K562 (cell line): ENCODE results near the gene MKNK2. TPM values are rescaled to one million over a fixed set of nuclear protein-coding genes. Genes with fewer than 3 reads are reported as not detected.

Experiments
- BMI1 ChIP-seq: fragments of 150-350 bp; IDR thresholded peaks from 2 replicates; pipeline ENCODE4 v1.6.1; 2014; ENCODE audit warnings: low read length
- DACH1 ChIP-seq: fragments of 450-650 bp; IDR thresholded peaks from 2 replicates; pipeline ENCODE4 v1.6.1; 2018; ENCODE audit not compliant: partially characterized antibody
- E2F5 ChIP-seq: sonication (generic); formaldehyde crosslinking; IDR thresholded peaks from 2 replicates; pipeline ENCODE4 v1.8.0; 2022; ENCODE audit warnings: mild to moderate bottlenecking, missing genetic modification reagents
- HDAC1 ChIP-seq, 2 experiments: fragments of 450-650 bp; IDR thresholded peaks; 2 replicates each; pipeline ENCODE4 v1.6.1; 2016 to 2017; ENCODE audit warnings: inconsistent platforms in 1 of 2, mild to moderate bottlenecking in 1 of 2, moderate library complexity in 1 of 2
- MTA1 ChIP-seq: fragments of 450-650 bp; IDR thresholded peaks from 2 replicates; pipeline ENCODE4 v1.6.1; 2017; ENCODE audit warnings: borderline replicate concordance
- NFE2 ChIP-seq: IDR thresholded peaks from 2 replicates; pipeline ENCODE4 v1.6.1; 2014; ENCODE audit warnings: antibody characterized with exemption, low read depth
- PRPF4 ChIP-seq: fragments of 200-400 bp; formaldehyde crosslinking; IDR thresholded peaks from one replicate; pipeline ENCODE4 v1.6.1; 2017; ENCODE audit warnings: low read length, low read depth, mild to moderate bottlenecking; ENCODE audit not compliant: insufficient read depth, poor library complexity, severe bottlenecking
- RAD21 ChIP-seq, 2 experiments: fragments of 250-450 bp in 1 of 2; fragments of 450-650 bp in 1 of 2; sonication (Bioruptor Pico) in 1 of 2; formaldehyde crosslinking in 1 of 2; IDR thresholded peaks in 1 of 2; conservative IDR thresholded peaks in 1 of 2; 2 replicates each; pipeline versions ENCODE4 v1.4.0 to v1.8.0; 2020 to 2022; ENCODE audit warnings: mild to moderate bottlenecking in 2 of 2, moderate library complexity in 1 of 2
- RBM17 ChIP-seq: fragments of 200-400 bp; formaldehyde crosslinking; IDR thresholded peaks from 2 replicates; pipeline ENCODE4 v1.6.1; 2017; ENCODE audit warnings: low read depth, mild to moderate bottlenecking, low read length, borderline replicate concordance
- SAFB2 ChIP-seq: fragments of 200-400 bp; formaldehyde crosslinking; IDR thresholded peaks from 2 replicates; pipeline ENCODE4 v1.6.1; 2018; ENCODE audit warnings: borderline replicate concordance, low read length, low read depth, moderate library complexity; ENCODE audit not compliant: severe bottlenecking
- SMARCE1 ChIP-seq: fragments of 450-650 bp; IDR thresholded peaks from 2 replicates; pipeline ENCODE4 v1.7.1; 2016; ENCODE audit warnings: mild to moderate bottlenecking
- SNRNP70 ChIP-seq: fragments of 200-400 bp; formaldehyde crosslinking; optimal IDR thresholded peaks from 2 replicates; pipeline ENCODE3; 2017; ENCODE audit warnings: low read depth, low read length
- SREBF2 ChIP-seq: sonication (generic); formaldehyde crosslinking; IDR thresholded peaks from 2 replicates; pipeline ENCODE4 v1.4.0; 2020; ENCODE audit warnings: mild to moderate bottlenecking, missing genetic modification reagents
- SRSF3 ChIP-seq: fragments of 200-400 bp; formaldehyde crosslinking; IDR thresholded peaks from 2 replicates; pipeline ENCODE4 v1.6.1; 2016; ENCODE audit warnings: mild to moderate bottlenecking, low read length, moderate library complexity; ENCODE audit not compliant: insufficient read depth
- SRSF7 ChIP-seq: fragments of 200-400 bp; formaldehyde crosslinking; optimal IDR thresholded peaks from 2 replicates; pipeline ENCODE3; 2017; ENCODE audit warnings: mild to moderate bottlenecking, low read depth, low read length
- STAG1 ChIP-seq: sonication (generic); formaldehyde crosslinking; IDR thresholded peaks from 2 replicates; pipeline ENCODE4 v1.5.0; 2020; ENCODE audit warnings: missing genetic modification reagents, borderline replicate concordance
- TBL1XR1 ChIP-seq, 2 experiments: IDR thresholded peaks; 2 replicates each; pipeline ENCODE4 v1.6.1; 2012; ENCODE audit warnings: improper control_type of control experiment in 2 of 2, low read length in 2 of 2, mild to moderate bottlenecking in 1 of 2
- TRIM28 ChIP-seq: fragments of 450-650 bp; IDR thresholded peaks from 2 replicates; pipeline ENCODE4 v1.6.1; 2017
- ZNF143 ChIP-seq: sonication (generic); formaldehyde crosslinking; IDR thresholded peaks from 2 replicates; pipeline ENCODE4 v1.9.0; 2022; ENCODE audit warnings: mild to moderate bottlenecking, missing genetic modification reagents
- ZNF165 ChIP-seq: fragments of 250-450 bp; sonication (Bioruptor Pico); IDR thresholded peaks from 2 replicates; pipeline ENCODE4 v1.4.0; 2020; ENCODE audit warnings: borderline replicate concordance
- ZNF778 ChIP-seq: fragments of 450-650 bp; formaldehyde crosslinking; IDR thresholded peaks from 2 replicates; pipeline ENCODE4 v1.4.0; 2020; ENCODE audit warnings: mild to moderate bottlenecking, moderate library complexity
- polyA plus RNA-seq, 8 experiments: library from polyadenylated mRNA; depleted of rRNA in 4 of 8; stranded (reverse) in 5 of 8; unstranded in 3 of 8; fragments of >200 nt; fragmentation: Nextera tagmentation in 2 of 8; fragmentation: Illumina TruSeq in 1 of 8; extraction: Ambion mirVana in 2 of 8; extraction: Trizol in 1 of 8; gene quantifications; 2 replicates each; pipeline versions ENCODE4 v1.2.1 to v1.2.3, GENCODE V29; 2011 to 2014; ENCODE audit warnings: inconsistent platforms in 1 of 8, missing spikeins in 1 of 8
- total RNA-seq, 7 experiments: library from RNA; depleted of rRNA in 6 of 7; stranded (reverse); fragments of >200 nt in 6 of 7; fragmentation: Illumina TruSeq in 2 of 7; extraction: Trizol in 2 of 7; gene quantifications; 2 replicates each; pipeline versions ENCODE4 v1.2.1 to v1.2.3, GENCODE V29; 2011 to 2021; ENCODE audit warnings: low replicate concordance in 1 of 7
- TF ChIP-seq, protein P1 (sequence below): fragments of 250-450 bp; sonication (Bioruptor Pico); IDR thresholded peaks from 2 replicates; pipeline ENCODE4 v1.4.0; 2020; ENCODE audit warnings: mild to moderate bottlenecking, moderate library complexity
- TF ChIP-seq, protein P2 (sequence below): fragments of 250-450 bp; sonication (Bioruptor Pico); IDR thresholded peaks from 2 replicates; pipeline ENCODE4 v1.4.0; 2020; ENCODE audit warnings: mild to moderate bottlenecking, moderate library complexity

Gene MKNK2
- total and polyA plus RNA-seq, 9 of the 15 experiments (the other 6 are each of a cell fraction or from before 2014, with no cell fraction given), result 5.1 to 191 (median 51.9) TPM

- TF ChIP-seq, protein P1, sequence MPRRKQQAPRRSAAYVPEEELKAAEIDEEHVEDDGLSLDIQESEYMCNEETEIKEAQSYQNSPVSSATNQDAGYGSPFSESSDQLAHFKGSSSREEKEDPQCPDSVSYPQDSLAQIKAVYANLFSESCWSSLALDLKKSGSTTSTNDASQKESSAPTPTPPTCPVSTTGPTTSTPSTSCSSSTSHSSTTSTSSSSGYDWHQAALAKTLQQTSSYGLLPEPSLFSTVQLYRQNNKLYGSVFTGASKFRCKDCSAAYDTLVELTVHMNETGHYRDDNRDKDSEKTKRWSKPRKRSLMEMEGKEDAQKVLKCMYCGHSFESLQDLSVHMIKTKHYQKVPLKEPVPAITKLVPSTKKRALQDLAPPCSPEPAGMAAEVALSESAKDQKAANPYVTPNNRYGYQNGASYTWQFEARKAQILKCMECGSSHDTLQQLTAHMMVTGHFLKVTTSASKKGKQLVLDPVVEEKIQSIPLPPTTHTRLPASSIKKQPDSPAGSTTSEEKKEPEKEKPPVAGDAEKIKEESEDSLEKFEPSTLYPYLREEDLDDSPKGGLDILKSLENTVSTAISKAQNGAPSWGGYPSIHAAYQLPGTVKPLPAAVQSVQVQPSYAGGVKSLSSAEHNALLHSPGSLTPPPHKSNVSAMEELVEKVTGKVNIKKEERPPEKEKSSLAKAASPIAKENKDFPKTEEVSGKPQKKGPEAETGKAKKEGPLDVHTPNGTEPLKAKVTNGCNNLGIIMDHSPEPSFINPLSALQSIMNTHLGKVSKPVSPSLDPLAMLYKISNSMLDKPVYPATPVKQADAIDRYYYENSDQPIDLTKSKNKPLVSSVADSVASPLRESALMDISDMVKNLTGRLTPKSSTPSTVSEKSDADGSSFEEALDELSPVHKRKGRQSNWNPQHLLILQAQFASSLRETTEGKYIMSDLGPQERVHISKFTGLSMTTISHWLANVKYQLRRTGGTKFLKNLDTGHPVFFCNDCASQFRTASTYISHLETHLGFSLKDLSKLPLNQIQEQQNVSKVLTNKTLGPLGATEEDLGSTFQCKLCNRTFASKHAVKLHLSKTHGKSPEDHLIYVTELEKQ (CRISPR knock-in tag), result no peak
- no peak for TF ChIP-seq ZNF165 (CRISPR knock-in tag)
- TF ChIP-seq HDAC1 (IDR thresholded peaks at IDR 0.05), result peak in 1 of 2 experiments; percentile 44; a peak in 2 of 4 replicates
- TF ChIP-seq TRIM28, result no peak
- no peak for TF ChIP-seq PRPF4
- TF ChIP-seq BMI1, result peak; percentile 86
- no peak for TF ChIP-seq SRSF7
- TF ChIP-seq ZNF778 (CRISPR knock-in tag), result no peak
- TF ChIP-seq RBM17, result no peak
- 0 out of 2 replicates have a peak, but pooled peaks have one; percentile 39 for TF ChIP-seq STAG1 (CRISPR knock-in tag)
- 0 out of 2 replicates have a peak, but pooled peaks have one; percentile 45 for TF ChIP-seq ZNF143 (CRISPR knock-in tag)
- TF ChIP-seq E2F5 (CRISPR knock-in tag), result no peak
- TF ChIP-seq, protein P2, sequence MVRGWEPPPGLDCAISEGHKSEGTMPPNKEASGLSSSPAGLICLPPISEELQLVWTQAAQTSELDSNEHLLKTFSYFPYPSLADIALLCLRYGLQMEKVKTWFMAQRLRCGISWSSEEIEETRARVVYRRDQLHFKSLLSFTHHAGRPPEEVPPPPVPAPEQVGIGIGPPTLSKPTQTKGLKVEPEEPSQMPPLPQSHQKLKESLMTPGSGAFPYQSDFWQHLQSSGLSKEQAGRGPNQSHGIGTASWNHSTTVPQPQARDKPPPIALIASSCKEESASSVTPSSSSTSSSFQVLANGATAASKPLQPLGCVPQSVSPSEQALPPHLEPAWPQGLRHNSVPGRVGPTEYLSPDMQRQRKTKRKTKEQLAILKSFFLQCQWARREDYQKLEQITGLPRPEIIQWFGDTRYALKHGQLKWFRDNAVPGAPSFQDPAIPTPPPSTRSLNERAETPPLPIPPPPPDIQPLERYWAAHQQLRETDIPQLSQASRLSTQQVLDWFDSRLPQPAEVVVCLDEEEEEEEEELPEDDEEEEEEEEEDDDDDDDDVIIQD (CRISPR knock-in tag), result no peak
- TF ChIP-seq RAD21 (CRISPR knock-in tag; conservative IDR thresholded peaks at IDR 0.05 in 1 of 2, IDR thresholded peaks at IDR 0.05 in 1 of 2), result peak; percentile 46 to 65
- no peak for TF ChIP-seq TBL1XR1 (IDR thresholded peaks at IDR 0.05; ENCODE audit: low read length in 2 of 2)
- no peak for TF ChIP-seq NFE2
- no peak for TF ChIP-seq SRSF3
- TF ChIP-seq SMARCE1, result 0 out of 2 replicates have a peak, but pooled peaks have one; percentile 37
- no peak for TF ChIP-seq SREBF2
- no peak for TF ChIP-seq DACH1
- TF ChIP-seq MTA1, result no peak
- TF ChIP-seq SAFB2, result no peak
- TF ChIP-seq SNRNP70, result no peak
These were observed 10.7 kb upstream of the MKNK2 start (continued) for GRCh38 chr19:2061495-2062388.
